ENCODE data around the gene SLC5A2. TPM values are rescaled to one million over a fixed set of nuclear protein-coding genes. Genes with fewer than 3 reads are reported as not detected.
A peak's percentile ranks its signal among the peaks of the same experiment; 100 is the strongest.

The SLC5A2 gene
- total RNA-seq, 4 donors from 2014 or later: 0.13 to 0.66 (median 0.34) TPM; not detected in 1

DNA sequence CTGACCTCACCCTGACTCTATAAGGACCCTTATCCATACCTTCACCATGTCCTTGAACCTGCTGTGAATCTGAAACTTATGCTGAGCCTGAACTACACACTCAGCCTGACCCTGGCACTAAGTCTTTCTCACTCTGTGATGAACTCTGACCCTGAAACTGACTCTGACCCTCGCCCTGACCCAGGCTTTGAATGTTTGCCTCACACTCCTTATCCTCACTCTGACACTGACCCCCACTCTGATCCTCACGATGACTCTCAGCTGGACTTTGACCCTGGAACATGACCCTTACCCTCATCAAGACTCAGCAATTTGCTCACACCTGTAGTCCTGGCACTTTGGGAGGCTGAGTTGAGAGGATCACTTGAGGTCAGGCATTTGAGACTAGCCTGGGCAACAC lies 49.2 kb downstream of the SLC5A2 start:
- TF ChIP-seq POLR2A (IDR thresholded peaks at IDR 0.05; ENCODE audit: low read depth) (no peak), EP300 (IDR thresholded peaks at IDR 0.05) (no peak), CTCF (IDR thresholded peaks at IDR 0.05) (no peak), POLR2AphosphoS5 (IDR thresholded peaks at IDR 0.05) (no peak)
- Histone ChIP-seq H3K27me3 (peaks cover 0 to 56% (median 2%) of the 10 kb centered on the region in 4 donors), H3K9me3 (no peaks in the 10 kb centered on the region), H3K27ac (replicated peaks in 1 of 4) (no peak overlapping the region), H3K36me3 (no peaks in the 10 kb centered on the region), H3K4me3 (no peak overlapping the region), H3K4me1 (peaks cover 2 to 18% (median 17%) of the 10 kb centered on the region in 4 donors)
- no peak for DNase-seq (ENCODE audit: extremely low spot score)
- WGBS: 68% methylated on average over 2 of the region's 2 CpGs
- intact Hi-C loops (cut with DNase I): no loop called here

- DNase-seq (ENCODE audit: extremely low spot score): no peak
- Histone ChIP-seq H3K27me3 (peaks cover 0 to 59% (median 10%) of the 10 kb centered on the region in 4 donors), H3K4me1 (peaks cover 7 to 26% (median 25%) of the 10 kb centered on the region in 4 donors), H3K9me3 (no peaks in the 10 kb centered on the region), H3K4me3 (no peak overlapping the region), H3K27ac (replicated peaks in 1 of 4) (no peak overlapping the region), H3K36me3 (no peaks in the 10 kb centered on the region)
- WGBS: 78% methylated on average over 4 of the region's 4 CpGs
- TF ChIP-seq CTCF (IDR thresholded peaks at IDR 0.05) (no peak), POLR2AphosphoS5 (IDR thresholded peaks at IDR 0.05) (no peak), POLR2A (IDR thresholded peaks at IDR 0.05; ENCODE audit: low read depth) (no peak), EP300 (IDR thresholded peaks at IDR 0.05) (no peak)
- intact Hi-C loops (cut with DNase I): no loop called here
Measured at GRCh38 chr16:31532896-31533295, 50.0 kb downstream of the SLC5A2 start.

GRCh38 chr16:31535737-31536136 lies 52.8 kb downstream of the SLC5A2 start:
- H3K27me3 ChIP-seq: peaks cover 0 to 59% (median 13%) of the 10 kb centered on the region in 4 donors
- intact Hi-C loops (cut with DNase I): no loop called here

GRCh38 chr16:31536804-31537361 lies 54.0 kb downstream of the SLC5A2 start:
- Histone ChIP-seq H3K4me3 (peak overlapping the region; percentile 45 to 51 (median 46)), H3K9me3 (peaks cover 0 to 5% (median 0%) of the 10 kb centered on the region in 4 donors), H3K27me3 (peaks cover 0 to 54% (median 13%) of the 10 kb centered on the region in 4 donors), H3K27ac (replicated peaks in 1 of 4) (no peak overlapping the region), H3K36me3 (no peaks in the 10 kb centered on the region), H3K4me1 (peaks cover 5 to 9% (median 8%) of the 10 kb centered on the region in 4 donors)
- intact Hi-C loops (cut with DNase I): no loop called here
- WGBS: 69% methylated on average over 21 of the region's 21 CpGs
- no peak for DNase-seq (ENCODE audit: extremely low spot score)
- TF ChIP-seq POLR2AphosphoS5 (IDR thresholded peaks at IDR 0.05) (no peak), CTCF (IDR thresholded peaks at IDR 0.05) (no peak), EP300 (IDR thresholded peaks at IDR 0.05) (no peak), POLR2A (IDR thresholded peaks at IDR 0.05; ENCODE audit: low read depth) (no peak)

More at GRCh38 chr16:31535737-31536136, 52.8 kb downstream of the SLC5A2 start:
- Histone ChIP-seq H3K36me3 (no peaks in the 10 kb centered on the region), H3K9me3 (peaks cover 0 to 5% (median 0%) of the 10 kb centered on the region in 4 donors), H3K4me3 (no peak overlapping the region), H3K4me1 (peaks cover 5 to 9% (median 8%) of the 10 kb centered on the region in 4 donors), H3K27ac (replicated peaks in 1 of 4) (no peak overlapping the region)
- 54% methylated on average over 9 of the region's 9 CpGs for WGBS
- DNase-seq (ENCODE audit: extremely low spot score): no peak
- TF ChIP-seq POLR2AphosphoS5 (IDR thresholded peaks at IDR 0.05) (no peak), EP300 (IDR thresholded peaks at IDR 0.05) (no peak), CTCF (IDR thresholded peaks at IDR 0.05) (no peak), POLR2A (IDR thresholded peaks at IDR 0.05; ENCODE audit: low read depth) (no peak)
